Neuronal stem cell (in vitro differentiated cells): ENCODE results near the gene ZNF169.
"Not testable (repeated sequence)": the region's sequence is repeated elsewhere in the genome, so short reads cannot be mapped to it uniquely, and the experiment has no call there.

Experiments
- DNase-seq: peaks from one replicate; pipeline ENCODE4 v3.0.0-alpha.2; 2013; ENCODE audit warnings: low spot score
- H2AFZ ChIP-seq: one replicate; pipeline ENCODE4 v1.6.1; 2013; ENCODE audit warnings: mild to moderate bottlenecking, low read length, inconsistent platforms
- H2AK5ac ChIP-seq: 2 replicates; pipeline ENCODE4 v1.6.1; 2013; ENCODE audit warnings: low read depth, mild to moderate bottlenecking, inconsistent platforms, low read length, moderate library complexity, mixed read lengths
- H2BK120ac ChIP-seq: 2 replicates; pipeline ENCODE4 v1.6.1; 2013; ENCODE audit warnings: low read depth, mild to moderate bottlenecking, inconsistent platforms, low read length, moderate library complexity, mixed read lengths
- H2BK12ac ChIP-seq: one replicate; pipeline ENCODE4 v1.6.1; 2013; ENCODE audit warnings: low read length, inconsistent platforms
- H2BK15ac ChIP-seq: 2 replicates; pipeline ENCODE4 v1.6.1; 2013; ENCODE audit warnings: mild to moderate bottlenecking, low read length, inconsistent platforms, mixed read lengths
- H2BK5ac ChIP-seq: one replicate; pipeline ENCODE4 v1.6.1; 2013; ENCODE audit warnings: inconsistent platforms, mild to moderate bottlenecking, low read length, moderate library complexity
- H3K14ac ChIP-seq: one replicate; pipeline ENCODE4 v1.6.1; 2013; ENCODE audit warnings: low read length, inconsistent platforms
- H3K18ac ChIP-seq: 2 replicates; pipeline ENCODE4 v1.6.1; 2013; ENCODE audit warnings: low read length, inconsistent platforms
- H3K23ac ChIP-seq: 2 replicates; pipeline ENCODE4 v1.6.1; 2013; ENCODE audit warnings: low read depth, mild to moderate bottlenecking, mixed read lengths, low read length, inconsistent platforms; ENCODE audit not compliant: poor library complexity
- H3K27ac ChIP-seq: replicated peaks from 3 replicates; pipeline ENCODE4 v1.5.1; 2013; ENCODE audit warnings: low read length, inconsistent platforms
- H3K27me3 ChIP-seq, 3 experiments: 2 replicates each; pipeline ENCODE4 v1.6.1; 2013; ENCODE audit warnings: low read length in 3 of 3, mild to moderate bottlenecking in 2 of 3, inconsistent platforms in 1 of 3, low read depth in 1 of 3, mixed read lengths in 1 of 3, moderate library complexity in 1 of 3; ENCODE audit not compliant: control insufficient read depth in 3 of 3, insufficient read depth in 3 of 3
- H3K36me3 ChIP-seq, 2 donors: replicated peaks in 1 of 2; 2 replicates each; pipeline ENCODE4 v1.6.1; 2013; ENCODE audit warnings: low read length in 2 of 2; ENCODE audit not compliant: control insufficient read depth in 2 of 2, insufficient read depth in 2 of 2
- H3K4ac ChIP-seq: 2 replicates; pipeline ENCODE4 v1.6.1; 2013; ENCODE audit warnings: inconsistent platforms, mild to moderate bottlenecking, low read length, moderate library complexity
- H3K4me1 ChIP-seq, 2 donors: 1 replicate in 1 of 2; 2 replicates in 1 of 2; pipeline ENCODE4 v1.6.1; 2013; ENCODE audit warnings: low read length in 2 of 2, low read depth in 1 of 2; ENCODE audit not compliant: control insufficient read depth in 2 of 2, insufficient read depth in 1 of 2
- H3K4me2 ChIP-seq: one replicate; pipeline ENCODE4 v1.6.1; 2013; ENCODE audit warnings: mild to moderate bottlenecking, low read length, inconsistent platforms; ENCODE audit not compliant: insufficient read depth, poor library complexity, severe bottlenecking
- H3K4me3 ChIP-seq, 2 donors: 2 replicates each; pipeline ENCODE4 v1.5.1; 2013; ENCODE audit warnings: low read length in 2 of 2, mild to moderate bottlenecking in 2 of 2, inconsistent platforms in 1 of 2, moderate library complexity in 1 of 2
- H3K79me1 ChIP-seq: one replicate; pipeline ENCODE4 v1.6.1; 2013; ENCODE audit warnings: low read depth, mild to moderate bottlenecking, inconsistent platforms, low read length, moderate library complexity
- H3K9ac ChIP-seq: one replicate; pipeline ENCODE4 v1.6.1; 2013; ENCODE audit warnings: mild to moderate bottlenecking, low read depth, low read length, inconsistent platforms; ENCODE audit not compliant: poor library complexity
- H3K9me3 ChIP-seq, 2 donors: replicated peaks in 1 of 2; 2 replicates each; pipeline versions ENCODE3 to v1.6.1; 2013; ENCODE audit warnings: low read length in 2 of 2, mild to moderate bottlenecking in 2 of 2, inconsistent platforms in 1 of 2, low read depth in 1 of 2, mixed read lengths in 1 of 2, moderate library complexity in 1 of 2; ENCODE audit not compliant: control insufficient read depth in 2 of 2, insufficient read depth in 1 of 2
- H4K8ac ChIP-seq: one replicate; pipeline ENCODE4 v1.6.1; 2013; ENCODE audit warnings: low read depth, mild to moderate bottlenecking, inconsistent platforms, low read length, moderate library complexity
- H4K91ac ChIP-seq: one replicate; pipeline ENCODE4 v1.6.1; 2013; ENCODE audit warnings: low read length, low read depth, mild to moderate bottlenecking, inconsistent platforms; ENCODE audit not compliant: poor library complexity
- WGBS, 2 donors: extraction: QIAGEN DNeasy Blood & Tissue Kit; methylation state at CpG; one replicate each; pipeline ENCODE4 v1.1.7; 2013; ENCODE audit warnings: missing lambda C conversion rate in 2 of 2, mixed read lengths in 1 of 2; ENCODE audit not compliant: insufficient read length in 2 of 2, insufficient replicate concordance in 1 of 2; ENCODE audit errors: extremely low coverage in 2 of 2; 5-methylcytosine and 5-hydroxymethylcytosine counted together

The ZNF169 gene

DNA sequence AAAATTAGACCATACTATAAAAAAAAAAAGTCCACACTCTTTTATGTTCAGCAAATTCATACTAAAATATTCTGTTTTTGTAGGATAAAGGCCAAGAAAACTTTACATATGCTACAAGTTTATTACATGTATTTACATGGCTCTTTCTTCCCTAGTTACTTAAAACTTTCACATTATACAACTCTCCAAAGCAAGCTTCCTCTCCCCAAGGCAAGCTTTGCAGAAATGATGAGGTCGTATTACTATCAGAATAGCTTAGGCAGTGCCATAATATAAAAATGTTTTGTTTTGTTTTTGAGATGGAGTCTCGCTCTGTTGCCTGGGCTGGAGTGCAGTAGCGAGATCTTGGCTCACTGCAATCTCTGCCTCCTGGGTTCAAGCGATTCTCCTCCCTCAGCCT lies 77.3 kb downstream of the ZNF169 start:
- not testable (repeated sequence) for H3K27ac ChIP-seq, H3K23ac ChIP-seq

DNA sequence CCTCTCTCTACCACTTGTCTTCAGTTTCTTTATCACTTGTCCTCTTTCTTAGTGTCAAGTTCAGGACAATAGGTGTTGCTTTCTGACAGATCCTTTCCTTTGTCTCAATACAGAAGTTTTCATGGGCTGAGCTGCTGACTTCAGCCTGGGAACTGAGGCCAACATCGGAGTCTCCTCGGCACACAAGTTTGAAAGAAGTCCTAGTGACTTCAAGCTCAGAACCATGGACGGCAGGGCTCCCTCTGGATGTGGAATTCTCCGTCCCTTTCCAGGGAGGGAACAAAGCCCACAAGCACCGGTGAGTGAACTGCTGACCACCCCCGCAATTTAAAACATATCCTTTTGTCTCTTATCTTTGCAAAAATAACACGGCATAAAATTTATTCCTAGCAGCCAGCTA lies 79.6 kb downstream of the ZNF169 start:
- not testable (repeated sequence) for H2AK5ac ChIP-seq, H3K18ac ChIP-seq, H2BK15ac ChIP-seq, H3K4me1 ChIP-seq, DNase-seq, H3K27me3 ChIP-seq, H3K23ac ChIP-seq, H3K4me2 ChIP-seq, H3K36me3 ChIP-seq, H4K91ac ChIP-seq, H2BK12ac ChIP-seq, H3K4me3 ChIP-seq, H4K8ac ChIP-seq, H3K9me3 ChIP-seq, H3K27ac ChIP-seq, H3K9ac ChIP-seq, H3K4ac ChIP-seq, H3K14ac ChIP-seq, H2BK120ac ChIP-seq, H3K79me1 ChIP-seq, H2BK5ac ChIP-seq
- peak overlapping the region; percentile 12 for H2AFZ ChIP-seq
- WGBS, 2 donors: no CpG with 5 or more reads among the region's 7 CpGs

More for the DNA sequence above, 77.3 kb downstream of the ZNF169 start:
- not testable (repeated sequence) for H4K8ac ChIP-seq, H3K27me3 ChIP-seq, H2BK15ac ChIP-seq, H2AFZ ChIP-seq, H3K4me1 ChIP-seq, H3K36me3 ChIP-seq, H4K91ac ChIP-seq, H3K14ac ChIP-seq, DNase-seq, H3K4me2 ChIP-seq, H3K4ac ChIP-seq, H3K79me1 ChIP-seq, H3K4me3 ChIP-seq, H2BK5ac ChIP-seq, H3K9ac ChIP-seq, H2BK120ac ChIP-seq, H2AK5ac ChIP-seq, H3K9me3 ChIP-seq, H2BK12ac ChIP-seq, H3K18ac ChIP-seq
- WGBS, 2 donors: no CpG with 5 or more reads among the region's 4 CpGs

DNA sequence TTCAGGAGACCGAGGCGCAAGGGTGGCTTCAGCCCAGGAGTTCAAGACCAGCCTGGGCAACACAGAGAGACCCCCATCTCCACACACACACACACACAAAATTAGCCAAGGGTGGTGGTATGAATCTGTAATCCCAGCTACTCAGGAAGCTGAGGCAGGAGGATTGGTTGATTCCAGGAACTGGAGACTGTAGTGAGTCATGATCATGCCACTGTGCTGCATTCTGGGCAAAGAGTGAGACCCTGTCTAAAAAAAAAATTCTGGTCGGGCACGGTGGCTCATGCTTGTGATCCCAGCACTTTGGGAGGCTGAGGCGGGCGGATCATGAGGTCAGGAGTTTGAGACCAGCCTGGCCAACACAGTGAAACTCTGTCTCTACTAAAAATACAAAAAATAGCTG lies 80.6 kb downstream of the ZNF169 start:
- DNase-seq, H4K8ac ChIP-seq, H3K4ac ChIP-seq, H3K4me2 ChIP-seq, H3K23ac ChIP-seq, H3K18ac ChIP-seq, H3K27me3 ChIP-seq, H2BK5ac ChIP-seq, H3K14ac ChIP-seq, H4K91ac ChIP-seq, H2AK5ac ChIP-seq, H2AFZ ChIP-seq, H2BK12ac ChIP-seq, H3K79me1 ChIP-seq, H3K4me1 ChIP-seq, H3K9ac ChIP-seq, H2BK15ac ChIP-seq, H2BK120ac ChIP-seq, H3K36me3 ChIP-seq, H3K27ac ChIP-seq, H3K4me3 ChIP-seq, H3K9me3 ChIP-seq: not testable (repeated sequence)
- WGBS, 2 donors: no CpG with 5 or more reads among the region's 6 CpGs

DNA sequence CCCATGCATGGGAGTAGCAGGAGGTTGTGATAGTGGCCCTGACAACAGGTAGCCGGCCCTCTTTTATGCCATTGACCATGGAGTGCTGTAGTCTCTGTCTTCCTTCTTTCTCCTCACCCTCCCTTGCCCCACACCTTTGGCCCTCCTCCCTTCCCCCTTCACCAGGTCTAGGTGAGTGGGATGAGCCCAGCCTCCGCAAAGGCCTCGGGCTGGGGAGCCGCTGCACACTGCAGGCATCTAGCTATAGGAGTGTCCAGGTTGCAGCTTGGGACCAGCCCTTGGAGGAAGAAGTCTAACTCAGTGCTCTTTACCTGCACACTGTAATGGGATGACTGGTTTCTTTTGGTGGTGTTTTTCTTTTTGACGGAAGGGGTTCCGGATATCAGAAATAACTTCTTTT lies 81.7 kb downstream of the ZNF169 start:
- not testable (repeated sequence) for H3K4me2 ChIP-seq, H2AK5ac ChIP-seq, H3K27me3 ChIP-seq, H3K36me3 ChIP-seq, H3K4me1 ChIP-seq, H3K23ac ChIP-seq, H4K8ac ChIP-seq, H3K27ac ChIP-seq, DNase-seq, H2BK15ac ChIP-seq, H3K9ac ChIP-seq, H3K4ac ChIP-seq, H2BK120ac ChIP-seq, H2AFZ ChIP-seq, H3K9me3 ChIP-seq, H3K79me1 ChIP-seq, H3K4me3 ChIP-seq, H2BK5ac ChIP-seq, H3K18ac ChIP-seq, H2BK12ac ChIP-seq, H3K14ac ChIP-seq, H4K91ac ChIP-seq
- WGBS, 2 donors: no CpG with 5 or more reads among the region's 6 CpGs
